ENCODE results near the gene CCDC40. TPM values are rescaled to one million over a fixed set of nuclear protein-coding genes. Genes with fewer than 3 reads are reported as not detected.

Gene CCDC40
- polyA plus RNA-seq, 4 donors, result 10.1 to 25.5 (median 16.5) TPM

- no peak for DNase-seq (ENCODE audit: low read depth in 4 of 4, low spot score in 2 of 4)
These were observed 89.9 kb downstream of the CCDC40 start for GRCh38 chr17:80126449-80126715.

GRCh38 chr17:80129006-80129565, 92.6 kb downstream of the CCDC40 start:
- no peak for DNase-seq (ENCODE audit: low read depth in 4 of 4, low spot score in 2 of 4)

- no peak for DNase-seq (ENCODE audit: low read depth in 4 of 4, low spot score in 2 of 4)
These were observed 94.5 kb downstream of the CCDC40 start for GRCh38 chr17:80130992-80131391.

- no peak for DNase-seq (ENCODE audit: low read depth in 4 of 4, low spot score in 2 of 4)
These were observed 96.6 kb downstream of the CCDC40 start for GRCh38 chr17:80132906-80133625.

GRCh38 chr17:80133626-80133970, 97.2 kb downstream of the CCDC40 start:
- no peak for DNase-seq (ENCODE audit: low read depth in 4 of 4, low spot score in 2 of 4)

- no peak for DNase-seq (ENCODE audit: low read depth in 4 of 4, low spot score in 2 of 4)
These were observed 100.7 kb downstream of the CCDC40 start for GRCh38 chr17:80137131-80137530.

GRCh38 chr17:80138856-80139426, 102.5 kb downstream of the CCDC40 start:
- DNase-seq (ENCODE audit: low read depth in 4 of 4, low spot score in 2 of 4), result no peak

- no peak for DNase-seq (ENCODE audit: low read depth in 4 of 4, low spot score in 2 of 4)
These were observed 105.2 kb downstream of the CCDC40 start for GRCh38 chr17:80141463-80142165.

- no peak for DNase-seq (ENCODE audit: low read depth in 4 of 4, low spot score in 2 of 4)
These were observed 106.5 kb downstream of the CCDC40 start for GRCh38 chr17:80142929-80143328.

- DNase-seq (ENCODE audit: low read depth in 4 of 4, low spot score in 2 of 4), result no peak
These were observed 108.9 kb downstream of the CCDC40 start for GRCh38 chr17:80145076-80146075.

GRCh38 chr17:80146121-80147034, 109.9 kb downstream of the CCDC40 start:
- no peak for DNase-seq (ENCODE audit: low read depth in 4 of 4, low spot score in 2 of 4)

GRCh38 chr17:80147035-80147822, 110.8 kb downstream of the CCDC40 start, which contains the start of gene EIF4A3:
Gene EIF4A3, minus strand, starts transcription at chr17:80147128. Its CDS starts 167 bp downstream, at chr17:80146961.
- peak; percentile 92 to 99 (median 98) for DNase-seq (ENCODE audit: low read depth in 4 of 4, low spot score in 2 of 4)

Other genes starting within 250 kb of the CCDC40 start
- gene CBX8, start 239.6 kb upstream of the CCDC40 start, polyA plus RNA-seq (ENCODE audit: insufficient read length in 4 of 4), result 10 to 100 TPM; 11.5 to 17.5 (median 13.4) TPM
- gene CBX4, start 197.2 kb upstream of the CCDC40 start, polyA plus RNA-seq (ENCODE audit: insufficient read length in 4 of 4), result 10 to 100 TPM; 11.9 to 17.4 (median 14.6) TPM
- 10 to 100 TPM; 28.0 to 37.1 (median 33.9) TPM for gene TBC1D16, start 770 bp upstream of the CCDC40 start, polyA plus RNA-seq (ENCODE audit: insufficient read length in 4 of 4)
- 10 to 100 TPM; 34.5 to 73.6 (median 54.2) TPM for gene GAA, start 64.9 kb downstream of the CCDC40 start, polyA plus RNA-seq (ENCODE audit: insufficient read length in 4 of 4)
- 100 to 1,000 TPM; 111 to 125 (median 115) TPM for gene EIF4A3, start 110.5 kb downstream of the CCDC40 start, polyA plus RNA-seq (ENCODE audit: insufficient read length in 4 of 4)
- 1 to 10 TPM in 3 of 4 donors, under 1 TPM in 1; 0.56 to 3.0 (median 2.3) TPM for gene CARD14, start 133.4 kb downstream of the CCDC40 start, polyA plus RNA-seq (ENCODE audit: insufficient read length in 4 of 4)
- 10 to 100 TPM; 27.7 to 59.7 (median 45.2) TPM for gene SGSH, start 183.7 kb downstream of the CCDC40 start, polyA plus RNA-seq (ENCODE audit: insufficient read length in 4 of 4)
- 10 to 100 TPM; 19.8 to 35.2 (median 28.0) TPM for gene SLC26A11, start 183.8 kb downstream of the CCDC40 start, polyA plus RNA-seq (ENCODE audit: insufficient read length in 4 of 4)
- 10 to 100 TPM; 47.0 to 94.1 (median 69.6) TPM for gene RNF213, start 224.2 kb downstream of the CCDC40 start, polyA plus RNA-seq (ENCODE audit: insufficient read length in 4 of 4)

All from left renal cortex interstitium (tissue), 4 donors.